Measurements from ENCODE around the gene SLC46A2.

Gene SLC46A2

GRCh38 chr9:112885324-112885723 lies 5.4 kb downstream of the SLC46A2 start:
- no peak for DNase-seq

GRCh38 chr9:112884721-112885120 lies 6.0 kb downstream of the SLC46A2 start:
- DNase-seq: no peak

- no peak for DNase-seq
Measured at GRCh38 chr9:112884101-112884500, 6.6 kb downstream of the SLC46A2 start.

- DNase-seq: no peak
Measured at GRCh38 chr9:112881331-112881730, 9.3 kb downstream of the SLC46A2 start.

GRCh38 chr9:112880650-112881049 lies 10.0 kb downstream of the SLC46A2 start:
- DNase-seq: no peak

GRCh38 chr9:112878752-112879151 lies 11.9 kb downstream of the SLC46A2 start:
- no peak for DNase-seq

- DNase-seq: no peak
Measured at GRCh38 chr9:112873773-112874405, 16.8 kb downstream of the SLC46A2 start.

GRCh38 chr9:112872019-112872418 lies 18.7 kb downstream of the SLC46A2 start:
- DNase-seq: no peak

GRCh38 chr9:112870556-112870955 lies 20.1 kb downstream of the SLC46A2 start:
- no peak for DNase-seq

- no peak for DNase-seq
Measured at GRCh38 chr9:112869917-112870316, 20.8 kb downstream of the SLC46A2 start.

GRCh38 chr9:112869041-112869529 lies 21.6 kb downstream of the SLC46A2 start:
- no peak for DNase-seq

- DNase-seq: no peak
Measured at GRCh38 chr9:112868461-112868860, 22.2 kb downstream of the SLC46A2 start.

GRCh38 chr9:112867275-112867991 lies 23.2 kb downstream of the SLC46A2 start:
- DNase-seq: no peak

- no peak for DNase-seq
Measured at GRCh38 chr9:112866662-112867274, 23.9 kb downstream of the SLC46A2 start.

- DNase-seq: no peak
Measured at GRCh38 chr9:112864982-112865381, 25.7 kb downstream of the SLC46A2 start.

- DNase-seq: no peak
Measured at GRCh38 chr9:112864403-112864802, 26.3 kb downstream of the SLC46A2 start.

GRCh38 chr9:112863746-112864145 lies 26.9 kb downstream of the SLC46A2 start:
- no peak for DNase-seq

GRCh38 chr9:112863214-112863613 lies 27.5 kb downstream of the SLC46A2 start:
- DNase-seq: no peak

- no peak for DNase-seq
Measured at GRCh38 chr9:112861638-112862555, 28.8 kb downstream of the SLC46A2 start.

GRCh38 chr9:112861155-112861554 lies 29.5 kb downstream of the SLC46A2 start:
- no peak for DNase-seq

- no peak for DNase-seq
Measured at GRCh38 chr9:112860451-112860850, 30.2 kb downstream of the SLC46A2 start.

GRCh38 chr9:112858625-112859147 lies 32.0 kb downstream of the SLC46A2 start:
- no peak for DNase-seq

- DNase-seq: no peak
Measured at GRCh38 chr9:112858005-112858404, 32.7 kb downstream of the SLC46A2 start.
